PC-3 (cell line): ENCODE measurements around the gene ST6GAL1. TPM values are rescaled to one million over a fixed set of nuclear protein-coding genes. Genes with fewer than 3 reads are reported as not detected.

Experiments used
- ATAC-seq: fragments of 200-7000 bp; cut with Tn5 transposase; 2 replicates; pipeline ENCODE4 v1.9.1; 2020; ENCODE audit warnings: mild to moderate bottlenecking, moderate library complexity
- BruUV-seq: library from RNA; stranded (reverse); fragments of 400-500 nt; replicated peaks from 2 replicates; lab custom pipeline; 2021; lab: Mats Ljungman, UMichigan
- CTCF ChIA-PET: fragments of 300-600 bp; sonication (Branson Sonifier 250); formaldehyde crosslinking; loops from one replicate; lab custom pipeline; 2022; ENCODE audit warnings: antibody characterized with exemption; lab: Charles Lee
- POLR2A ChIA-PET: fragments of 300-600 bp; sonication (Branson Sonifier 250); formaldehyde crosslinking; loops from one replicate; lab custom pipeline; 2022; ENCODE audit warnings: antibody characterized with exemption; ENCODE audit not compliant: unreplicated experiment; lab: Charles Lee
- DNase-seq: peaks from one replicate; pipeline ENCODE4 v3.0.0-alpha.2; 2015
- H2AFZ ChIP-seq: fragments of 300-600 bp; sonication (generic); 2 replicates; pipeline ENCODE4 v1.6.0; 2016; ENCODE audit warnings: antibody characterized with exemption, low read length
- H3F3A ChIP-seq: fragments of 300-600 bp; sonication (generic); one replicate; pipeline ENCODE4 v1.6.0; 2017; ENCODE audit warnings: antibody characterized with exemption, low read length, control low read depth, mild to moderate bottlenecking; ENCODE audit not compliant: unreplicated experiment
- H3K27ac ChIP-seq: fragments of 300-600 bp; sonication (generic); 2 replicates; pipeline ENCODE4 v1.5.1; 2016; ENCODE audit warnings: mild to moderate bottlenecking, low read length
- H3K27me3 ChIP-seq: fragments of 300-600 bp; sonication (generic); 2 replicates; pipeline ENCODE4 v1.6.1; 2016; ENCODE audit warnings: low read length, mixed read lengths
- H3K36me3 ChIP-seq: fragments of 300-600 bp; sonication (generic); 2 replicates; pipeline ENCODE4 v1.6.1; 2016; ENCODE audit warnings: low read depth, mixed run types, low read length, mixed read lengths
- H3K4me1 ChIP-seq: fragments of 300-600 bp; sonication (generic); 2 replicates; pipeline ENCODE4 v1.5.1; 2016; ENCODE audit warnings: low read length; ENCODE audit not compliant: insufficient read depth
- H3K4me2 ChIP-seq: fragments of 300-600 bp; sonication (generic); 2 replicates; pipeline ENCODE4 v1.6.0; 2016; ENCODE audit warnings: low read length
- H3K4me3 ChIP-seq: fragments of 300-600 bp; sonication (generic); 2 replicates; pipeline ENCODE4 v1.5.1; 2016; ENCODE audit warnings: mild to moderate bottlenecking, low read length, mixed read lengths
- H3K79me2 ChIP-seq: fragments of 300-600 bp; sonication (generic); 2 replicates; pipeline ENCODE4 v1.6.1; 2017; ENCODE audit warnings: low read length, mixed read lengths
- H3K9ac ChIP-seq: fragments of 300-600 bp; sonication (generic); 2 replicates; pipeline ENCODE4 v1.6.0; 2016; ENCODE audit warnings: mild to moderate bottlenecking, low read length
- H3K9me2 ChIP-seq: fragments of 300-600 bp; sonication (generic); replicated peaks from 2 replicates; pipeline ENCODE4 v1.6.1; 2016; ENCODE audit warnings: mixed run types, low read length, mixed read lengths
- H3K9me3 ChIP-seq: fragments of 300-600 bp; sonication (generic); 2 replicates; pipeline ENCODE4 v1.6.1; 2016; ENCODE audit warnings: low read length, mixed read lengths
- H4K20me1 ChIP-seq: fragments of 300-600 bp; sonication (generic); 2 replicates; pipeline ENCODE4 v1.6.1; 2016; ENCODE audit warnings: low read length, mixed read lengths
- CTCF ChIP-seq: fragments of 300-600 bp; sonication (generic); conservative IDR thresholded peaks from 2 replicates; pipeline ENCODE4 v1.5.1; 2017; ENCODE audit warnings: antibody characterized with exemption, low read depth, mild to moderate bottlenecking, low read length
- EZH2 ChIP-seq: fragments of 300-600 bp; sonication (generic); IDR thresholded peaks from one replicate; pipeline ENCODE4 v1.6.1; 2017; ENCODE audit warnings: antibody characterized with exemption, mild to moderate bottlenecking, low read length; ENCODE audit not compliant: unreplicated experiment
- EZH2phosphoT487 ChIP-seq: fragments of 300-600 bp; sonication (generic); IDR thresholded peaks from 2 replicates; pipeline ENCODE4 v1.6.1; 2018; ENCODE audit warnings: mild to moderate bottlenecking, antibody characterized with exemption, low read length, borderline replicate concordance
- intact Hi-C: fragments of 100-400 bp; cut with micrococcal nuclease; formaldehyde crosslinking; loops from 2 replicates; pipeline ENCODE4 v1.9.0; 2023
- total RNA-seq: library from RNA; depleted of rRNA; stranded (reverse); fragments of >200 nt; gene quantifications from 2 replicates; pipeline ENCODE4 v1.2.3, GENCODE V29; 2014; rRNA removed

ST6GAL1 gene
- total RNA-seq, 1 experiment from 2014 or later, result 9.4 TPM

DNA sequence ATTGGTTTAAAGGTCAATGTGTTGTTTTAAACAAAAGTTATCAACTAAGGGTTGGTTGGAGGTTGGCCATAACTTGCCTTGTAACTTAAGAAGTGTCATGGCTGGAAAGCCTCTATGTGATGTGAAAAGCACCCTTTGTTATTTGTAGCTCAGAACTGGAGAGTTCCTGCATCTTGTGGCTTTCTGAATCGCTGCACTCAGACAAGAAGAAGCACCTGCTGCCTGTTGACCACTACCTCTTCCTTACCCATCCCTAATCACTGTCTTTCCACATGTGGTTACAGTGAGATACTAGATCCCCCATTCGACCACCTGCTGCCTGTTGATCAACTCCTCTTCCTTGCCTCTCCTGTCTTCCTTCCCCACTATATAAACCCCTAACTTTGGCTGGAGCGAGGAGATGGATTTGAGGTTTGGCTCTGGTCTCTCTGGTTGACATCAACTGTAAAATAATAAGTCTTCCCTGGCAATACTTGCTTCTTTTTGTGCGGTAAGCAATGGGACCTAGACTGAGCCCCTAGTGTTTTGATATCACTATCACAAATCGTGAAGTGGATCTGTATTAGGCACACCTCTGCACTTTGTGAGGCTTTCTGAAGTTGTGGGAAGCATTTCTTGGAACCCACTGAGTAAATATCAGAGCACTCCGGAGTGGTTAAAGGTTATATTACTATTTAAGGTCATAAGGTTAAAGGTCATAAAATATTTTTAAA lies 195.1 kb downstream of the ST6GAL1 start:
- peaks cover 6% of the 10 kb centered on the region; the same call in 1 of the 2 replicates for H3K36me3 ChIP-seq
- H3K9me3 ChIP-seq, result no peaks in the 10 kb centered on the region
- ChIA-PET POLR2A (no interaction called here), CTCF (no interaction called here)
- BruUV-seq, result no TSS peak
- DNase-seq (no peak), ATAC-seq (no peak)
- no peaks in the 10 kb centered on the region for H3F3A ChIP-seq
- H3K79me2 ChIP-seq, result peaks cover 9% of the 10 kb centered on the region
- no peaks in the 10 kb centered on the region for H3K9me2 ChIP-seq
- H2AFZ ChIP-seq, result no peak overlapping the region
- H3K27me3 ChIP-seq, result no peaks in the 10 kb centered on the region
- intact Hi-C loops, result no loop called here
- H3K4me3 ChIP-seq, result no peak overlapping the region
- H3K9ac ChIP-seq, result no peak overlapping the region
- no peaks in the 10 kb centered on the region for H4K20me1 ChIP-seq
- H3K4me2 ChIP-seq, result no peak overlapping the region
- no peak overlapping the region for H3K27ac ChIP-seq
- TF ChIP-seq EZH2phosphoT487 (no peak), EZH2 (no peak), CTCF (no peak)
- no peaks in the 10 kb centered on the region for H3K4me1 ChIP-seq

Other genes starting within 250 kb of the ST6GAL1 start
- not detected in 2 replicates for gene KNG1, start 213.2 kb upstream of the ST6GAL1 start, total RNA-seq
- 204 and 233 TPM in 2 replicates for gene EIF4A2, start 146.9 kb upstream of the ST6GAL1 start, total RNA-seq
- gene RFC4, start 124.0 kb upstream of the ST6GAL1 start, total RNA-seq, result 54.0 and 73.0 TPM in 2 replicates
- gene ADIPOQ, start 87.8 kb upstream of the ST6GAL1 start, total RNA-seq, result not detected in 2 replicates
- 155 and 175 TPM in 2 replicates for gene RPL39L, start 209.0 kb downstream of the ST6GAL1 start, total RNA-seq